Stimulated activated naive CD8-positive, alpha-beta T cell treated with anti-CD3 and anti-CD28 coated beads, Interleukin-15, Interleukin-2, amounts not matched to agents 100 ng/mL and 50 ng/mL, for 24 hours (primary cell): ENCODE measurements around the gene ZC3H7A.
A peak's percentile ranks its signal among the peaks of the same experiment; 100 is the strongest.

Experiments used
- H3K27ac Mint-ChIP-seq: one replicate; pipeline ENCODE4 v1.8.0; 2021; ENCODE audit warnings: mild to moderate bottlenecking, mixed read lengths
- H3K27me3 Mint-ChIP-seq: one replicate; pipeline ENCODE4 v1.8.0; 2021; ENCODE audit warnings: mixed read lengths
- H3K36me3 Mint-ChIP-seq: one replicate; pipeline ENCODE4 v1.8.0; 2021; ENCODE audit warnings: low read depth, mixed read lengths
- H3K4me1 Mint-ChIP-seq: one replicate; pipeline ENCODE4 v1.8.0; 2021; ENCODE audit warnings: low read depth, mixed read lengths
- H3K4me3 Mint-ChIP-seq: one replicate; pipeline ENCODE4 v1.8.0; 2021; ENCODE audit warnings: mild to moderate bottlenecking, mixed read lengths
- H3K9me3 Mint-ChIP-seq: one replicate; pipeline ENCODE4 v1.8.0; 2021; ENCODE audit warnings: mixed read lengths

ZC3H7A gene

GRCh38 chr16:11762431-11762830 lies 34.6 kb downstream of the ZC3H7A start:
- Mint-ChIP-seq H3K4me1 (no peaks in the 10 kb centered on the region), H3K4me3 (no peak overlapping the region), H3K9me3 (no peaks in the 10 kb centered on the region), H3K27ac (no peak overlapping the region), H3K36me3 (peaks cover 76% of the 10 kb centered on the region), H3K27me3 (no peaks in the 10 kb centered on the region)

- Mint-ChIP-seq H3K4me1 (no peaks in the 10 kb centered on the region), H3K36me3 (peaks cover 83% of the 10 kb centered on the region)
These were observed 37.1 kb downstream of the ZC3H7A start for GRCh38 chr16:11759997-11760396.

GRCh38 chr16:11759163-11759834 lies 37.8 kb downstream of the ZC3H7A start:
- H3K36me3 Mint-ChIP-seq = peaks cover 79% of the 10 kb centered on the region
- no peaks in the 10 kb centered on the region for H3K27me3 Mint-ChIP-seq
- no peaks in the 10 kb centered on the region for H3K9me3 Mint-ChIP-seq
- H3K4me3 Mint-ChIP-seq = no peak overlapping the region
- no peaks in the 10 kb centered on the region for H3K4me1 Mint-ChIP-seq
- H3K27ac Mint-ChIP-seq = no peak overlapping the region

More at GRCh38 chr16:11759997-11760396, 37.1 kb downstream of the ZC3H7A start:
- H3K9me3 Mint-ChIP-seq = no peaks in the 10 kb centered on the region
- no peaks in the 10 kb centered on the region for H3K27me3 Mint-ChIP-seq
- peak overlapping the region; percentile 10 for H3K27ac Mint-ChIP-seq
- H3K4me3 Mint-ChIP-seq = no peak overlapping the region

- Mint-ChIP-seq H3K36me3 (peaks cover 80% of the 10 kb centered on the region), H3K27ac (no peak overlapping the region), H3K9me3 (no peaks in the 10 kb centered on the region), H3K4me1 (no peaks in the 10 kb centered on the region), H3K27me3 (no peaks in the 10 kb centered on the region), H3K4me3 (no peak overlapping the region)
These were observed 39.1 kb downstream of the ZC3H7A start for GRCh38 chr16:11757671-11758545.

GRCh38 chr16:11756248-11756647 lies 40.8 kb downstream of the ZC3H7A start:
- no peaks in the 10 kb centered on the region for H3K9me3 Mint-ChIP-seq
- H3K4me3 Mint-ChIP-seq = no peak overlapping the region
- H3K27me3 Mint-ChIP-seq = no peaks in the 10 kb centered on the region
- H3K36me3 Mint-ChIP-seq = peaks cover 77% of the 10 kb centered on the region
- H3K27ac Mint-ChIP-seq = no peak overlapping the region
- no peaks in the 10 kb centered on the region for H3K4me1 Mint-ChIP-seq

GRCh38 chr16:11755022-11755760 lies 41.9 kb downstream of the ZC3H7A start:
- Mint-ChIP-seq H3K4me3 (no peak overlapping the region), H3K27ac (no peak overlapping the region), H3K9me3 (no peaks in the 10 kb centered on the region), H3K4me1 (no peaks in the 10 kb centered on the region), H3K27me3 (no peaks in the 10 kb centered on the region), H3K36me3 (peaks cover 74% of the 10 kb centered on the region)

- Mint-ChIP-seq H3K4me1 (no peaks in the 10 kb centered on the region), H3K9me3 (no peaks in the 10 kb centered on the region), H3K27ac (peak overlapping the region; percentile 17), H3K4me3 (no peak overlapping the region), H3K36me3 (peaks cover 66% of the 10 kb centered on the region), H3K27me3 (no peaks in the 10 kb centered on the region)
These were observed 44.2 kb downstream of the ZC3H7A start for GRCh38 chr16:11752856-11753255.

GRCh38 chr16:11750056-11750455 lies 47.0 kb downstream of the ZC3H7A start:
- H3K4me1 Mint-ChIP-seq = no peaks in the 10 kb centered on the region
- no peak overlapping the region for H3K27ac Mint-ChIP-seq
- peaks cover 41% of the 10 kb centered on the region for H3K36me3 Mint-ChIP-seq
- no peak overlapping the region for H3K4me3 Mint-ChIP-seq
- no peaks in the 10 kb centered on the region for H3K27me3 Mint-ChIP-seq
- H3K9me3 Mint-ChIP-seq = no peaks in the 10 kb centered on the region

- Mint-ChIP-seq H3K9me3 (no peaks in the 10 kb centered on the region), H3K4me1 (peaks cover 10% of the 10 kb centered on the region), H3K27ac (no peak overlapping the region), H3K36me3 (peaks cover 37% of the 10 kb centered on the region), H3K4me3 (no peak overlapping the region), H3K27me3 (no peaks in the 10 kb centered on the region)
These were observed 48.4 kb downstream of the ZC3H7A start for GRCh38 chr16:11748404-11749254.

GRCh38 chr16:11747949-11748403 lies 49.1 kb downstream of the ZC3H7A start:
- no peak overlapping the region for H3K4me3 Mint-ChIP-seq
- peaks cover 14% of the 10 kb centered on the region for H3K4me1 Mint-ChIP-seq
- no peaks in the 10 kb centered on the region for H3K27me3 Mint-ChIP-seq
- peaks cover 32% of the 10 kb centered on the region for H3K36me3 Mint-ChIP-seq
- no peak overlapping the region for H3K27ac Mint-ChIP-seq
- no peaks in the 10 kb centered on the region for H3K9me3 Mint-ChIP-seq

GRCh38 chr16:11744075-11744470 lies 53.0 kb downstream of the ZC3H7A start:
- no peaks in the 10 kb centered on the region for H3K9me3 Mint-ChIP-seq
- peak overlapping the region; percentile 89 for H3K4me3 Mint-ChIP-seq
- peak overlapping the region; percentile 90 for H3K27ac Mint-ChIP-seq
- no peaks in the 10 kb centered on the region for H3K27me3 Mint-ChIP-seq
- H3K4me1 Mint-ChIP-seq = peaks cover 44% of the 10 kb centered on the region
- peaks cover 20% of the 10 kb centered on the region for H3K36me3 Mint-ChIP-seq

GRCh38 chr16:11743308-11744074 lies 53.6 kb downstream of the ZC3H7A start:
- peak overlapping the region; percentile 89 for H3K4me3 Mint-ChIP-seq
- H3K27me3 Mint-ChIP-seq = no peaks in the 10 kb centered on the region
- H3K4me1 Mint-ChIP-seq = peaks cover 50% of the 10 kb centered on the region
- peak overlapping the region; percentile 90 for H3K27ac Mint-ChIP-seq
- no peaks in the 10 kb centered on the region for H3K9me3 Mint-ChIP-seq
- H3K36me3 Mint-ChIP-seq = peaks cover 24% of the 10 kb centered on the region

GRCh38 chr16:11742536-11743307 lies 54.3 kb downstream of the ZC3H7A start, which contains the start of gene TXNDC11:
Gene TXNDC11, minus strand, starts transcription at chr16:11742857. Its CDS starts 127 bp downstream, at chr16:11742730.
- Mint-ChIP-seq H3K27ac (peak within 1 kb of the TSS; percentile 91), H3K27me3 (no peaks in the 10 kb centered on the region), H3K36me3 (peaks cover 31% of the 10 kb centered on the region), H3K4me1 (peaks cover 58% of the 10 kb centered on the region), H3K9me3 (no peaks in the 10 kb centered on the region), H3K4me3 (peak within 1 kb of the TSS; percentile 92)
